Spleen (tissue), 11 donors: Measurements from ENCODE around the gene FA2H. TPM values are rescaled to one million over a fixed set of nuclear protein-coding genes. Genes with fewer than 3 reads are reported as not detected.

Experiments used
- DNase-seq: peaks from one replicate; pipeline ENCODE4 v3.0.0-alpha.2; 2020
- H3K27ac ChIP-seq, 8 donors: fragments of 200-600 bp; sonication (generic) in 7 of 8; 1 replicate in 4 of 8; 2 replicates in 4 of 8; pipeline versions ENCODE4 v1.5.0 to v1.8.0; 2016 to 2021; ENCODE audit warnings: inconsistent platforms in 4 of 8, mild to moderate bottlenecking in 4 of 8, moderate library complexity in 1 of 8
- H3K27me3 ChIP-seq, 7 donors: fragments of 200-600 bp; sonication (generic) in 6 of 7; replicated peaks in 1 of 7; 1 replicate in 4 of 7; 2 replicates in 3 of 7; pipeline versions ENCODE4 v1.5.0 to v1.8.0; 2016 to 2021; ENCODE audit warnings: inconsistent platforms in 3 of 7, mild to moderate bottlenecking in 1 of 7
- H3K36me3 ChIP-seq, 6 donors: fragments of 200-600 bp; sonication (generic) in 5 of 6; 1 replicate in 4 of 6; 2 replicates in 2 of 6; pipeline versions ENCODE4 v1.5.0 to v1.8.0; 2016 to 2021; ENCODE audit warnings: inconsistent platforms in 2 of 6
- H3K4me1 ChIP-seq, 6 donors: fragments of 200-600 bp; sonication (generic) in 5 of 6; 1 replicate in 3 of 6; 2 replicates in 3 of 6; pipeline versions ENCODE4 v1.5.0 to v1.8.0; 2016 to 2021; ENCODE audit warnings: inconsistent platforms in 3 of 6
- H3K4me3 ChIP-seq, 8 donors: fragments of 200-600 bp; sonication (generic) in 7 of 8; 1 replicate in 4 of 8; 2 replicates in 4 of 8; pipeline versions ENCODE4 v1.5.0 to v1.8.0; 2016 to 2021; ENCODE audit warnings: inconsistent platforms in 4 of 8, mild to moderate bottlenecking in 4 of 8, moderate library complexity in 2 of 8
- H3K9me3 ChIP-seq, 8 donors: fragments of 200-600 bp; sonication (generic) in 7 of 8; 1 replicate in 4 of 8; 2 replicates in 4 of 8; pipeline versions ENCODE4 v1.5.0 to v1.8.0; 2016 to 2021; ENCODE audit warnings: inconsistent platforms in 4 of 8
- CTCF ChIP-seq, 11 experiments: fragments of 200-600 bp in 7 of 11; fragments of 450-650 bp in 4 of 11; sonication (generic) in 4 of 11; IDR thresholded peaks in 8 of 11; conservative IDR thresholded peaks in 3 of 11; 1 replicate in 7 of 11; 2 replicates in 4 of 11; pipeline versions ENCODE4 v1.4.0 to v1.8.0; 2016 to 2021; ENCODE audit warnings: antibody characterized with exemption in 11 of 11, inconsistent platforms in 4 of 11, mild to moderate bottlenecking in 1 of 11
- POLR2A ChIP-seq, 3 donors: fragments of 450-650 bp; IDR thresholded peaks; one replicate each; pipeline ENCODE4 v1.5.1; 2017; ENCODE audit warnings: antibody characterized with exemption in 3 of 3, mild to moderate bottlenecking in 1 of 3
- POLR2AphosphoS5 ChIP-seq, 3 donors: sonication (generic); formaldehyde crosslinking; IDR thresholded peaks; one replicate each; pipeline ENCODE4 v1.5.1; 2017; ENCODE audit warnings: antibody characterized with exemption in 3 of 3
- WGBS, 5 donors: extraction: QIAGEN DNeasy Blood & Tissue Kit in 3 of 5; methylation state at CpG; one replicate each; pipeline versions ENCODE4 v1.1.5 to v1.1.7; 2013 to 2018; 5-methylcytosine and 5-hydroxymethylcytosine counted together
- intact Hi-C: fragments of 100-400 bp; cut with DNase I; formaldehyde crosslinking; loops from one replicate; pipeline ENCODE4 v1.15.0; 2023; ENCODE audit warnings: low total_unique reads
- polyA plus RNA-seq, 3 donors: library from polyadenylated mRNA; stranded (reverse); fragments of 200-250 nt; gene quantifications; one replicate each; pipeline ENCODE4 v1.2.1, GENCODE V29; 2013
- total RNA-seq, 7 donors: library from RNA; depleted of rRNA in 3 of 7; stranded (reverse); fragments of >200 nt in 3 of 7; fragmentation: NEBNext Ultra II Directional in 4 of 7; extraction: Animal tissue kit (Norgen Biotek cat#: 25700) in 4 of 7; gene quantifications; one replicate each; pipeline versions ENCODE4 v1.1.0 to v1.2.1, GENCODE V29; 2016 to 2021
- donor health status: healthy with polysubstance abuse.
- donor health status: DM: no; HTN: no; CAD: no; lungs with moderate emphysema.
- donor health status: DM: no; HTN: no; CAD: no.
- donor health status: Bipolar disorder and iron deficiency.
- donor health status: healthy.
- donor health status: DM: no; HTN: no; CAD: no.
- donor health status: DM: yes; HTN: yes; CAD: no.

The FA2H gene
- total and polyA plus RNA-seq, 10 donors = 0.23 to 2.6 (median 0.59) TPM

- Histone ChIP-seq H3K36me3 (no peaks in the 10 kb centered on the region), H3K27ac (no peak overlapping the region), H3K27me3 (peaks cover 0 to 8% (median 0%) of the 10 kb centered on the region in 7 donors), H3K4me1 (peaks cover 0 to 8% (median 0%) of the 10 kb centered on the region in 6 donors), H3K9me3 (peaks cover 0 to 8% (median 6%) of the 10 kb centered on the region in 8 donors), H3K4me3 (no peak overlapping the region)
- intact Hi-C loops = no loop called here
- DNase-seq = no peak
- 81 to 94% (median 92%) methylated on average over 8 of the region's 8 CpGs for WGBS, 5 donors
- no peak for TF ChIP-seq POLR2AphosphoS5 (IDR thresholded peaks at IDR 0.05)
- no peak for TF ChIP-seq POLR2A (IDR thresholded peaks at IDR 0.05)
- TF ChIP-seq CTCF (IDR thresholded peaks at IDR 0.05 in 8 of 11, conservative IDR thresholded peaks at IDR 0.05 in 3 of 11) = no peak
Observed at GRCh38 chr16:74731853-74732477, 42.7 kb downstream of the FA2H start.

- TF ChIP-seq POLR2A (IDR thresholded peaks at IDR 0.05) (no peak), POLR2AphosphoS5 (IDR thresholded peaks at IDR 0.05) (no peak), CTCF (IDR thresholded peaks at IDR 0.05 in 8 of 11, conservative IDR thresholded peaks at IDR 0.05 in 3 of 11) (no peak)
- Histone ChIP-seq H3K36me3 (no peaks in the 10 kb centered on the region), H3K4me3 (no peak overlapping the region), H3K27ac (no peak overlapping the region), H3K9me3 (peaks cover 2 to 14% (median 11%) of the 10 kb centered on the region in 8 donors), H3K4me1 (peaks cover 0 to 8% (median 0%) of the 10 kb centered on the region in 6 donors), H3K27me3 (peaks cover 0 to 10% (median 0%) of the 10 kb centered on the region in 7 donors)
- WGBS, 5 donors = 21 to 36% (median 28%) methylated on average over 11 of the region's 11 CpGs
- DNase-seq = no peak
- intact Hi-C loops = no loop called here
Observed at GRCh38 chr16:74729783-74730683, 44.6 kb downstream of the FA2H start.

GRCh38 chr16:74727903-74728302 lies 46.7 kb downstream of the FA2H start:
- H3K4me3 ChIP-seq = no peak overlapping the region
- DNase-seq = no peak
- peaks cover 0 to 8% (median 0%) of the 10 kb centered on the region in 6 donors for H3K4me1 ChIP-seq
- H3K27ac ChIP-seq = no peak overlapping the region
- TF ChIP-seq POLR2A (IDR thresholded peaks at IDR 0.05) = no peak
- no peak for TF ChIP-seq CTCF (IDR thresholded peaks at IDR 0.05 in 8 of 11, conservative IDR thresholded peaks at IDR 0.05 in 3 of 11)
- TF ChIP-seq POLR2AphosphoS5 (IDR thresholded peaks at IDR 0.05) = no peak
- 93 to 98% (median 96%) methylated on average over 4 of the region's 4 CpGs for WGBS, 5 donors
- H3K27me3 ChIP-seq = peaks cover 0 to 16% (median 0%) of the 10 kb centered on the region in 7 donors
- H3K9me3 ChIP-seq = peaks cover 2 to 14% (median 11%) of the 10 kb centered on the region in 8 donors
- no peaks in the 10 kb centered on the region for H3K36me3 ChIP-seq
- intact Hi-C loops = no loop called here

GRCh38 chr16:74726716-74727115 lies 47.9 kb downstream of the FA2H start:
- TF ChIP-seq POLR2A (IDR thresholded peaks at IDR 0.05) = no peak
- TF ChIP-seq CTCF (IDR thresholded peaks at IDR 0.05 in 8 of 11, conservative IDR thresholded peaks at IDR 0.05 in 3 of 11) = peak in 8 of 11 experiments; percentile 18 to 75 (median 55)
- Histone ChIP-seq H3K9me3 (peaks cover 2 to 14% (median 11%) of the 10 kb centered on the region in 8 donors), H3K27me3 (peaks cover 0 to 16% (median 0%) of the 10 kb centered on the region in 7 donors), H3K36me3 (no peaks in the 10 kb centered on the region), H3K27ac (no peak overlapping the region), H3K4me3 (no peak overlapping the region), H3K4me1 (peaks cover 0 to 8% (median 0%) of the 10 kb centered on the region in 6 donors)
- WGBS, 5 donors = 57 to 85% (median 84%) methylated on average over 2 of the region's 2 CpGs
- intact Hi-C loops = no loop called here
- no peak for DNase-seq
